ENCODE results near the gene ATP5F1E. TPM values are rescaled to one million over a fixed set of nuclear protein-coding genes. Genes with fewer than 3 reads are reported as not detected.

ATP5F1E gene
- total RNA-seq, 4 donors from 2014 or later, result 7.2 to 33.0 (median 25.8) TPM

- peak overlapping the region; percentile 90 to 98 (median 96) for H3K27ac ChIP-seq
- no peaks in the 10 kb centered on the region for H3K9me3 ChIP-seq
- H3K4me3 ChIP-seq, result peak overlapping the region; percentile 68 to 90 (median 69)
- WGBS, 2 donors (ENCODE audit: low coverage in 1 of 2), result 47 to 57% methylated on average over 6 to 7 of the region's 7 CpGs
- no peaks in the 10 kb centered on the region for H3K27me3 ChIP-seq
- no peak for DNase-seq
- peaks cover 26 to 57% (median 44%) of the 10 kb centered on the region in 4 donors for H3K4me1 ChIP-seq
- in situ Hi-C loops (cut with MboI; ENCODE audit: low pct_ligation_motif_present in 1 of 4, low pct_unique_long_range_greater_than_20kb in 1 of 4, low sequenced_read_pairs in 3 of 4) (loop anchor here in 1 of 4 donors (25.0 kb wide), 1 partner anchor 369 kb away; the partner anchor contains the start of gene STX16), intact Hi-C loops (cut with DNase I; ENCODE audit: low total_unique reads) (loop anchor here (5.0 kb wide), 1 partner anchor 139 kb away; no protein-coding TSS in a partner anchor)
- TF ChIP-seq CTCF (IDR thresholded peaks at IDR 0.05) (no peak), POLR2AphosphoS5 (IDR thresholded peaks at IDR 0.05) (no peak), EP300 (IDR thresholded peaks at IDR 0.05; ENCODE audit: low read depth) (no peak), POLR2A (IDR thresholded peaks at IDR 0.05) (no peak)
- peaks cover 0 to 28% (median 10%) of the 10 kb centered on the region in 4 donors for H3K36me3 ChIP-seq
Observed at GRCh38 chr20:59030911-59031563, 1.1 kb downstream of the ATP5F1E start.

- peak overlapping the region in 3 of 4 donors; percentile 8 to 15 (median 15) for H3K27ac ChIP-seq
- in situ Hi-C loops (cut with MboI; ENCODE audit: low pct_ligation_motif_present in 1 of 4, low pct_unique_long_range_greater_than_20kb in 1 of 4, low sequenced_read_pairs in 3 of 4) (loop anchor here in 1 of 4 donors (25.0 kb wide), 1 partner anchor 367 kb away; the partner anchor contains the start of gene STX16), intact Hi-C loops (cut with DNase I; ENCODE audit: low total_unique reads) (no loop called here)
- 17% methylated on average over 2 of the region's 2 CpGs; no CpG with 5 or more reads in 1 of the 2 donors for WGBS, 2 donors (ENCODE audit: low coverage in 1 of 2)
- H3K9me3 ChIP-seq, result no peaks in the 10 kb centered on the region
- peaks cover 0 to 30% (median 14%) of the 10 kb centered on the region in 4 donors for H3K36me3 ChIP-seq
- no peak for DNase-seq
- H3K4me1 ChIP-seq, result peaks cover 26 to 53% (median 44%) of the 10 kb centered on the region in 4 donors
- no peaks in the 10 kb centered on the region for H3K27me3 ChIP-seq
- TF ChIP-seq POLR2A (IDR thresholded peaks at IDR 0.05) (no peak), EP300 (IDR thresholded peaks at IDR 0.05; ENCODE audit: low read depth) (no peak), POLR2AphosphoS5 (IDR thresholded peaks at IDR 0.05) (no peak), CTCF (IDR thresholded peaks at IDR 0.05) (no peak)
- peak overlapping the region in 1 of 4 donors; percentile 12 for H3K4me3 ChIP-seq
Observed at GRCh38 chr20:59028812-59029211, 3.3 kb downstream of the ATP5F1E start.

GRCh38 chr20:59027741-59028320 lies 4.3 kb downstream of the ATP5F1E start:
- intact Hi-C loops (cut with DNase I; ENCODE audit: low total_unique reads), result no loop called here
- in situ Hi-C loops (cut with MboI; ENCODE audit: low pct_ligation_motif_present in 1 of 4, low pct_unique_long_range_greater_than_20kb in 1 of 4, low sequenced_read_pairs in 3 of 4), result loop anchor here in 1 of 4 donors (25.0 kb wide), 1 partner anchor 366 kb away; the partner anchor contains the start of gene STX16
- no peak for DNase-seq
- H3K27me3 ChIP-seq, result no peaks in the 10 kb centered on the region
- TF ChIP-seq POLR2AphosphoS5 (IDR thresholded peaks at IDR 0.05) (no peak), POLR2A (IDR thresholded peaks at IDR 0.05) (no peak), EP300 (IDR thresholded peaks at IDR 0.05; ENCODE audit: low read depth) (no peak), CTCF (IDR thresholded peaks at IDR 0.05) (no peak)
- peaks cover 22 to 47% (median 37%) of the 10 kb centered on the region in 4 donors for H3K4me1 ChIP-seq
- H3K9me3 ChIP-seq, result no peaks in the 10 kb centered on the region
- H3K36me3 ChIP-seq, result peaks cover 0 to 30% (median 16%) of the 10 kb centered on the region in 4 donors
- no peak overlapping the region for H3K27ac ChIP-seq
- 79 to 82% methylated on average over 3 to 8 of the region's 8 CpGs for WGBS, 2 donors (ENCODE audit: low coverage in 1 of 2)
- no peak overlapping the region for H3K4me3 ChIP-seq

Measured in transverse colon (tissue), 4 donors.